Breast epithelium (tissue), 4 donors: ENCODE measurements around the gene SLC38A9. TPM values are rescaled to one million over a fixed set of nuclear protein-coding genes. Genes with fewer than 3 reads are reported as not detected.

Source experiments
- DNase-seq, 2 donors: peaks; one replicate each; pipeline ENCODE4 v3.0.0-alpha.2; 2019; ENCODE audit warnings: low spot score in 2 of 2
- H3K27ac ChIP-seq, 2 donors: fragments of 200-600 bp; sonication (generic) in 1 of 2; one replicate each; pipeline ENCODE4 v1.5.1; 2016 to 2019; ENCODE audit warnings: mild to moderate bottlenecking in 1 of 2
- H3K27me3 ChIP-seq, 2 donors: fragments of 200-600 bp; sonication (generic) in 1 of 2; one replicate each; pipeline versions ENCODE4 v1.5.1 to v1.6.0; 2017 to 2019; ENCODE audit warnings: control low read depth in 1 of 2, mild to moderate bottlenecking in 1 of 2
- H3K36me3 ChIP-seq: fragments of 200-600 bp; one replicate; pipeline ENCODE4 v1.5.1; 2019
- H3K4me1 ChIP-seq, 2 donors: fragments of 200-600 bp; sonication (generic); one replicate each; pipeline ENCODE4 v1.5.1; 2016 to 2019; ENCODE audit warnings: control low read depth in 1 of 2
- H3K4me3 ChIP-seq, 3 donors: fragments of 200-600 bp; sonication (generic); 1 replicate in 2 of 3; 2 replicates in 1 of 3; pipeline ENCODE4 v1.5.1; 2016 to 2019; ENCODE audit warnings: mild to moderate bottlenecking in 3 of 3, moderate library complexity in 2 of 3
- H3K9me3 ChIP-seq, 2 donors: fragments of 200-600 bp; sonication (generic) in 1 of 2; one replicate each; pipeline ENCODE4 v1.5.1; 2016 to 2019; ENCODE audit warnings: control low read depth in 1 of 2
- POLR2A ChIP-seq: fragments of 450-650 bp; IDR thresholded peaks from one replicate; pipeline ENCODE4 v1.6.1; 2016; ENCODE audit warnings: antibody characterized with exemption, mild to moderate bottlenecking, moderate library complexity
- POLR2AphosphoS5 ChIP-seq, 3 donors: sonication (generic); formaldehyde crosslinking; IDR thresholded peaks; one replicate each; pipeline ENCODE4 v1.6.1; 2017; ENCODE audit warnings: antibody characterized with exemption in 3 of 3
- intact Hi-C: fragments of 100-400 bp; cut with DNase I; formaldehyde crosslinking; loops from one replicate; pipeline ENCODE4 v1.15.1; 2023; ENCODE audit warnings: low total_unique reads
- total RNA-seq, 3 donors: library from RNA; depleted of rRNA; stranded (reverse); fragments of >200 nt; gene quantifications; one replicate each; pipeline ENCODE4 v1.1.0, GENCODE V29; 2016
- TF ChIP-seq, protein P1 (sequence below), 3 donors: fragments of 450-650 bp; IDR thresholded peaks; one replicate each; pipeline ENCODE4 v1.5.1; 2016 to 2017; ENCODE audit warnings: antibody characterized with exemption in 3 of 3, mild to moderate bottlenecking in 3 of 3, moderate library complexity in 3 of 3

Gene SLC38A9
- total RNA-seq, 3 donors from 2014 or later, result 25.2 to 35.1 (median 28.6) TPM

DNA sequence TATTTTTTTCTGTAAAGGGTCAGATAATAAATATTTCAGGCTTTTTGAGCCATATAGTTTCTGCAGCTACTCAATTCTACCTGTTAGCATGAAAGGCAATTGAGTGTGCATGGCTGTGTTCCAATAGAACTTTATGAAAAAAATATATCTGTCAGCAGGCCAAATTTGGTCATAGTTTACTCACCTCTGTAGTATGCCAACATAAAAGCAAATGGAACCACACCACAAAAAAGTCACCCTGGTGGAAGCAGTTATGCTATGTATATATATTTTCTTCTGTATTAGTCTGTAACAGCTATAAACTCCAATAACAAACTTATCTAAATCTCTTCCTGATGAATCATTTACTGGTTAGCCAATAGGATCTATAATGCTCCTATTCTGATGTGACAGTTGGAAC lies 3.4 kb downstream of the SLC38A9 start:
- H3K4me3 ChIP-seq, result no peak overlapping the region
- H3K36me3 ChIP-seq, result no peaks in the 10 kb centered on the region
- DNase-seq, result no peak
- H3K27ac ChIP-seq, result no peak overlapping the region
- no peaks in the 10 kb centered on the region for H3K27me3 ChIP-seq
- H3K4me1 ChIP-seq, result no peaks in the 10 kb centered on the region
- H3K9me3 ChIP-seq, result no peaks in the 10 kb centered on the region
- intact Hi-C loops, result no loop called here
- TF ChIP-seq, protein P1, sequence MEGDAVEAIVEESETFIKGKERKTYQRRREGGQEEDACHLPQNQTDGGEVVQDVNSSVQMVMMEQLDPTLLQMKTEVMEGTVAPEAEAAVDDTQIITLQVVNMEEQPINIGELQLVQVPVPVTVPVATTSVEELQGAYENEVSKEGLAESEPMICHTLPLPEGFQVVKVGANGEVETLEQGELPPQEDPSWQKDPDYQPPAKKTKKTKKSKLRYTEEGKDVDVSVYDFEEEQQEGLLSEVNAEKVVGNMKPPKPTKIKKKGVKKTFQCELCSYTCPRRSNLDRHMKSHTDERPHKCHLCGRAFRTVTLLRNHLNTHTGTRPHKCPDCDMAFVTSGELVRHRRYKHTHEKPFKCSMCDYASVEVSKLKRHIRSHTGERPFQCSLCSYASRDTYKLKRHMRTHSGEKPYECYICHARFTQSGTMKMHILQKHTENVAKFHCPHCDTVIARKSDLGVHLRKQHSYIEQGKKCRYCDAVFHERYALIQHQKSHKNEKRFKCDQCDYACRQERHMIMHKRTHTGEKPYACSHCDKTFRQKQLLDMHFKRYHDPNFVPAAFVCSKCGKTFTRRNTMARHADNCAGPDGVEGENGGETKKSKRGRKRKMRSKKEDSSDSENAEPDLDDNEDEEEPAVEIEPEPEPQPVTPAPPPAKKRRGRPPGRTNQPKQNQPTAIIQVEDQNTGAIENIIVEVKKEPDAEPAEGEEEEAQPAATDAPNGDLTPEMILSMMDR (IDR thresholded peaks at IDR 0.05), result no peak
- TF ChIP-seq POLR2A (no peak), POLR2AphosphoS5 (IDR thresholded peaks at IDR 0.05) (no peak)

- Histone ChIP-seq H3K4me3 (no peak overlapping the region), H3K9me3 (no peaks in the 10 kb centered on the region), H3K27ac (no peak overlapping the region), H3K4me1 (no peaks in the 10 kb centered on the region), H3K36me3 (no peaks in the 10 kb centered on the region), H3K27me3 (no peaks in the 10 kb centered on the region)
- intact Hi-C loops, result no loop called here
- DNase-seq, result no peak
- TF ChIP-seq, protein P1 (IDR thresholded peaks at IDR 0.05), result no peak
- TF ChIP-seq POLR2AphosphoS5 (IDR thresholded peaks at IDR 0.05) (no peak), POLR2A (no peak)
These were observed 5.9 kb downstream of the SLC38A9 start for GRCh38 chr5:55706230-55706629.

DNA sequence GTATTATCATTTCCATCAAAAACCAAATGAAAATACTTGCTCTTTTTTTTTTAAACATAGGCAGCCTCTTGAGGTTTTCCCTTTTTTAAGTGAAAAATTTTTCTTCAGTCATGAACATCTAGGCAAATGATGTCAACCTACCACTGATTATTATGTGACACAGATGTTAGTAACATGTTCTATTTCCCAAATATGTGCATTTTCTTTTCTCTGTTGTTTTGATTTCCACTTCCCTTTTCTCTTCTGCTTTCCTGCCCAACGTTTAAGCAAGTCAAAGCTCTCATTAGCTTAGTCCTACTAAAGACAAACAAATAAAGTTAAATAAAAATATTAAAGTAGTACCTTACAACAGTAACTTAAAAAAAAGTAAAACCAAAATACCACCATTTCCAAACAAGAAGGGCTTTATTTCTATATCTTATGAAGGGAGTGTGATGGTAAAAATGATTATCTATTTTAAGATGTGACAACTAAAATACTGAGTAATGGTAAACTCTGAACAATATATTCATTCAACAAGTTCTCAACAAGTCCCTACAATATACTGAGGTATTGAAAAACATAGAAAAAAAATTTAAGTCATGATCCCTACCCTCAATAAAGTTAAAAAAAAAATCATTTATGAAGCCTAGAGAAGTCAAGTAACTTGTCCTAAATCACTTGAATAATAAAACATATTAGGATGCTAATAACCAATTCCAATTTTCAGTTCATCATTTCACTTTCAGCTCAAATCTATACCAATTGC lies 9.4 kb downstream of the SLC38A9 start:
- Histone ChIP-seq H3K9me3 (no peaks in the 10 kb centered on the region), H3K27me3 (no peaks in the 10 kb centered on the region), H3K36me3 (no peaks in the 10 kb centered on the region), H3K4me3 (no peak overlapping the region), H3K4me1 (no peaks in the 10 kb centered on the region), H3K27ac (no peak overlapping the region)
- intact Hi-C loops, result no loop called here
- TF ChIP-seq POLR2A, result no peak
- TF ChIP-seq, protein P1 (IDR thresholded peaks at IDR 0.05), result no peak
- TF ChIP-seq POLR2AphosphoS5 (IDR thresholded peaks at IDR 0.05), result no peak
- DNase-seq, result no peak

- no peaks in the 10 kb centered on the region for H3K4me1 ChIP-seq
- no peak for TF ChIP-seq POLR2A
- TF ChIP-seq, protein P1 (IDR thresholded peaks at IDR 0.05), result no peak
- H3K27me3 ChIP-seq, result no peaks in the 10 kb centered on the region
- H3K4me3 ChIP-seq, result no peak overlapping the region
- intact Hi-C loops, result no loop called here
- no peak overlapping the region for H3K27ac ChIP-seq
- no peaks in the 10 kb centered on the region for H3K9me3 ChIP-seq
- no peak for DNase-seq
- H3K36me3 ChIP-seq, result no peaks in the 10 kb centered on the region
These were observed 10.5 kb downstream of the SLC38A9 start for GRCh38 chr5:55701462-55702103.

GRCh38 chr5:55700745-55701144 lies 11.4 kb downstream of the SLC38A9 start:
- no peak overlapping the region for H3K4me3 ChIP-seq

More at GRCh38 chr5:55700745-55701144, 11.4 kb downstream of the SLC38A9 start:
- H3K36me3 ChIP-seq, result no peaks in the 10 kb centered on the region
- TF ChIP-seq POLR2A, result no peak
- no peak for TF ChIP-seq POLR2AphosphoS5 (IDR thresholded peaks at IDR 0.05)
- TF ChIP-seq, protein P1 (IDR thresholded peaks at IDR 0.05), result no peak
- no peak overlapping the region for H3K27ac ChIP-seq
- H3K27me3 ChIP-seq, result no peaks in the 10 kb centered on the region
- H3K4me1 ChIP-seq, result no peaks in the 10 kb centered on the region
- intact Hi-C loops, result no loop called here
- DNase-seq, result no peak
- no peaks in the 10 kb centered on the region for H3K9me3 ChIP-seq
